Suprapubic skin (tissue), 3 donors: ENCODE results near the gene SPOP.

Experiments used
- POLR2AphosphoS5 ChIP-seq, 3 donors: sonication (generic); formaldehyde crosslinking; IDR thresholded peaks; one replicate each; pipeline ENCODE4 v1.6.1; 2017; ENCODE audit warnings: antibody characterized with exemption in 3 of 3
- TF ChIP-seq, protein P1 (sequence below), 2 donors: fragments of 200-600 bp in 1 of 2; fragments of 450-650 bp in 1 of 2; sonication (generic) in 1 of 2; IDR thresholded peaks; one replicate each; pipeline ENCODE4 v1.5.1; 2016 to 2019; ENCODE audit warnings: antibody characterized with exemption in 2 of 2, mild to moderate bottlenecking in 1 of 2, moderate library complexity in 1 of 2

DNA sequence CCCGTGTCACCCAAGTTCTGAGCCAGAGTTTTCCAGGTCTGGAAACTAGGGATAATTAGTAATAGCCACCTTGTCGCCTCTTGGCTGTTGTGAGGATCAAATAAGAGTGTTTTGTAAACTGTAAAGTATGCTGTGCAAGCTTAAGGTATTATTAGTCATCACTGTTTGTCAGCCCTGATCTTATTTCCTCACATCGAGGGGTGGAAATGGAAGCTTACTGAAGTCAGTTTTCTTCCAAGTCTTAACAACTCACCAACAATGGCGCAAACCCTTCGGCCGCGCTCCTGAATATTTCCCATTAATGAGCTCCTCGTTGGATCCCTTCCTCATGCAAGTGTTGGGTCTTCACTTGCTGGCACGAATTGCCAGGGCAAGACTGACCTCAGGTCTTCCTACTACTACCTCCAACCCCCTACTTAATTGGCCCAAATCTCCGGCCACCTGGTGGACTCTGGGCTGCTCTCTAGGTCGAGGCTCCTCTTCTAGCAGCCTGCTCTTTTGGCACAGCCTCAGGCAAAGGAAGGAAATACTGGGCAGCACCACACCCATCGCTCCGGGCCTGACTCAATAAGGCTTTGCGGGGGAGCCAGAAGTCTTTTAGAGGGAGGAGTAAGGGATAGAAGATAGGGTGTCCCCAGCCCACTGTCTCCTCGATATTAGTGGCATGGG, 30.8 kb upstream of the SPOP start:
- TF ChIP-seq, protein P1, sequence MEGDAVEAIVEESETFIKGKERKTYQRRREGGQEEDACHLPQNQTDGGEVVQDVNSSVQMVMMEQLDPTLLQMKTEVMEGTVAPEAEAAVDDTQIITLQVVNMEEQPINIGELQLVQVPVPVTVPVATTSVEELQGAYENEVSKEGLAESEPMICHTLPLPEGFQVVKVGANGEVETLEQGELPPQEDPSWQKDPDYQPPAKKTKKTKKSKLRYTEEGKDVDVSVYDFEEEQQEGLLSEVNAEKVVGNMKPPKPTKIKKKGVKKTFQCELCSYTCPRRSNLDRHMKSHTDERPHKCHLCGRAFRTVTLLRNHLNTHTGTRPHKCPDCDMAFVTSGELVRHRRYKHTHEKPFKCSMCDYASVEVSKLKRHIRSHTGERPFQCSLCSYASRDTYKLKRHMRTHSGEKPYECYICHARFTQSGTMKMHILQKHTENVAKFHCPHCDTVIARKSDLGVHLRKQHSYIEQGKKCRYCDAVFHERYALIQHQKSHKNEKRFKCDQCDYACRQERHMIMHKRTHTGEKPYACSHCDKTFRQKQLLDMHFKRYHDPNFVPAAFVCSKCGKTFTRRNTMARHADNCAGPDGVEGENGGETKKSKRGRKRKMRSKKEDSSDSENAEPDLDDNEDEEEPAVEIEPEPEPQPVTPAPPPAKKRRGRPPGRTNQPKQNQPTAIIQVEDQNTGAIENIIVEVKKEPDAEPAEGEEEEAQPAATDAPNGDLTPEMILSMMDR (IDR thresholded peaks at IDR 0.05), result no peak
- no peak for TF ChIP-seq POLR2AphosphoS5 (IDR thresholded peaks at IDR 0.05)
